ENCODE data around the gene DCP2.

The DCP2 gene

DNA sequence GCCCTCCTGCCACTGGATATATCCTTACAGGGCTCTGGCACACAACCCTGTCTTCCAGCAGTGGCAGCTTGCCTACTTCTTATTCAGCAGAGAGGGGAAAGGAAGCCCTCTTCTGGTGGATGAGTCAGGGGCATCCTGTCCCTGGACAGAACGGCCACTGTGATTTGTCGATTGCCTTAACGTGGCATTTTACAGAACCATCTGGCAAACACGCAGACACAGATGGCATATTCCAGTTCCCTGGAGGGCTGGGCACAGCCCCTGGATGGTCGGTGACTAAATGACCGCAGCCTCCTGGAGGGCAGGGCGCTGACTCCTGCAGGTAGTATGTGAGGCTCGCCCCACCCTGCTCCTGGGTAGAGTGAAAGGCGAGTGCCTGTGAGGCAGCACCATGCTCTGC is 62.1 kb downstream of the DCP2 start:
- no peaks in the 10 kb centered on the region for H3K36me3 ChIP-seq (ENCODE audit: low read length)
- H3F3A ChIP-seq (ENCODE audit: insufficient read depth), result no peaks in the 10 kb centered on the region
- no peak overlapping the region for H3K27ac ChIP-seq (ENCODE audit: low read depth, low read length)
- H4K20me1 ChIP-seq (ENCODE audit: low read depth, low read length), result no peaks in the 10 kb centered on the region
- H3K9me2 ChIP-seq (replicated peaks; ENCODE audit: insufficient read depth, low read length), result no peaks in the 10 kb centered on the region
- H3K4me2 ChIP-seq (ENCODE audit: low read depth, low read length, poor library complexity, severe bottlenecking), result no peak overlapping the region
- no peak overlapping the region for H3K9ac ChIP-seq (ENCODE audit: low read length)
- H3K27me3 ChIP-seq (ENCODE audit: low read length), result no peaks in the 10 kb centered on the region
- H3K79me2 ChIP-seq (ENCODE audit: insufficient read depth, low read length), result no peaks in the 10 kb centered on the region
- no peak overlapping the region for H2AFZ ChIP-seq (ENCODE audit: low read depth, low read length, severe bottlenecking)
- no peak overlapping the region for H3K4me3 ChIP-seq (ENCODE audit: insufficient read depth, low read length, poor library complexity, severe bottlenecking)
- H3K9me3 ChIP-seq (ENCODE audit: insufficient read depth, low read length), result no peaks in the 10 kb centered on the region
- TF ChIP-seq, protein P1, sequence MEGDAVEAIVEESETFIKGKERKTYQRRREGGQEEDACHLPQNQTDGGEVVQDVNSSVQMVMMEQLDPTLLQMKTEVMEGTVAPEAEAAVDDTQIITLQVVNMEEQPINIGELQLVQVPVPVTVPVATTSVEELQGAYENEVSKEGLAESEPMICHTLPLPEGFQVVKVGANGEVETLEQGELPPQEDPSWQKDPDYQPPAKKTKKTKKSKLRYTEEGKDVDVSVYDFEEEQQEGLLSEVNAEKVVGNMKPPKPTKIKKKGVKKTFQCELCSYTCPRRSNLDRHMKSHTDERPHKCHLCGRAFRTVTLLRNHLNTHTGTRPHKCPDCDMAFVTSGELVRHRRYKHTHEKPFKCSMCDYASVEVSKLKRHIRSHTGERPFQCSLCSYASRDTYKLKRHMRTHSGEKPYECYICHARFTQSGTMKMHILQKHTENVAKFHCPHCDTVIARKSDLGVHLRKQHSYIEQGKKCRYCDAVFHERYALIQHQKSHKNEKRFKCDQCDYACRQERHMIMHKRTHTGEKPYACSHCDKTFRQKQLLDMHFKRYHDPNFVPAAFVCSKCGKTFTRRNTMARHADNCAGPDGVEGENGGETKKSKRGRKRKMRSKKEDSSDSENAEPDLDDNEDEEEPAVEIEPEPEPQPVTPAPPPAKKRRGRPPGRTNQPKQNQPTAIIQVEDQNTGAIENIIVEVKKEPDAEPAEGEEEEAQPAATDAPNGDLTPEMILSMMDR (IDR thresholded peaks at IDR 0.05; ENCODE audit: insufficient read depth, low read length, poor library complexity, severe bottlenecking), result no peak
- TF ChIP-seq EZH2phosphoT487 (conservative IDR thresholded peaks at IDR 0.05; ENCODE audit: low read length), result no peak

DNA sequence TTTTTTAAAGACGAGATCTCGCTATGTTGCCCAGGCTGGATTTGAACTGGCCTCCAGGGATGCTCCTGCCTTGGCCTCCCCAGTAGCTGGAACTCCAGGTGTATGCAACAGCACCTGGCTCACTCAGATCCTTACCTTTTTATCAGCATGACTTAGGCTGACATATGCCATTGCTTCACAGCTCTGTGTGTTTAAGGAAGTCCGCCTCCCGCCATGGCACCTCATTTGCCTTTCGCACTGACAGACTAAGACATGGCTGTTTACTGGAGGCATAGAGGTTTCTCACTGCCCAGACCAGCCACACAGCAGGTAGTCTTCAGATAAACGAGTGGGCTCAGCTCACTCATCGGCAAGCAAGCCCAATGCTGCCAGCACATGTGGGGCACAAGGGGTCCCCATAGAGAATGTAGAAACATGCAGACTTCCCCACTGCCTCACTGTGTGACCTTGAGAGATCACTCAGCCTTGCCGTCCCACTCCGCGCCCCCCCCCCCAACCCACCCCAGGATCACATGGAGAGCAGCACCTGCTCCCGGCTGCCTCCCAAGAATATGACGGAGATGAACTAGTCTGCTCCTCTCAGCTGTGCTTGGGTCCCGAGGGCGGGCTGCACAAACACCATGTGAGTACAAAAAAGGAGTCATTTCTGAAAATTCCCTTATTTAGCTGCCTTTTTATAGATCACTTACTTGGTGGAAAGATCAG is 62.8 kb downstream of the DCP2 start:
- H3K36me3 ChIP-seq (ENCODE audit: low read length), result no peaks in the 10 kb centered on the region
- TF ChIP-seq EZH2phosphoT487 (conservative IDR thresholded peaks at IDR 0.05; ENCODE audit: low read length), result no peak
- TF ChIP-seq, protein P1 (IDR thresholded peaks at IDR 0.05; ENCODE audit: insufficient read depth, low read length, poor library complexity, severe bottlenecking), result no peak

DNA sequence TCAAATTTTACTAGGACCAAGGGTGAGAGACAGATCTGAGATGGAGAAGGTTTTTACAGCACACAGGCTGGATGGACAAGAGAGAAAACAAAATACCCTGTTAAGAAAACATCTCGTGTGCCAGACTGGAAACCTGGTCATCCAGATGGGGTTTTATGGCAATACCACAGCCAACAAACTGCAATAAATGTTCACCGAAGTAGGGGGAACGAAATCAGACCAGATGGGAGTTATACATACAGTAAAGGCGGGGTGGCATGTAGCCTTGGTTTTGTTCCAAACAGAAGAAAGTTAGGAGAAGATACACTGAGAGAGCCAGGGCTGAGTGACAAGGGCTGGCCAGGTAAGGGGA is 63.3 kb downstream of the DCP2 start:
- Histone ChIP-seq H2AFZ (ENCODE audit: low read depth, low read length, severe bottlenecking) (no peak overlapping the region), H3K4me2 (ENCODE audit: low read depth, low read length, poor library complexity, severe bottlenecking) (no peak overlapping the region), H4K20me1 (ENCODE audit: low read depth, low read length) (no peaks in the 10 kb centered on the region), H3K36me3 (ENCODE audit: low read length) (no peaks in the 10 kb centered on the region), H3K27me3 (ENCODE audit: low read length) (no peaks in the 10 kb centered on the region), H3K9me2 (replicated peaks; ENCODE audit: insufficient read depth, low read length) (no peaks in the 10 kb centered on the region), H3K9me3 (ENCODE audit: insufficient read depth, low read length) (no peaks in the 10 kb centered on the region), H3F3A (ENCODE audit: insufficient read depth) (no peaks in the 10 kb centered on the region), H3K9ac (ENCODE audit: low read length) (no peak overlapping the region), H3K4me3 (ENCODE audit: insufficient read depth, low read length, poor library complexity, severe bottlenecking) (no peak overlapping the region), H3K79me2 (ENCODE audit: insufficient read depth, low read length) (no peaks in the 10 kb centered on the region), H3K27ac (ENCODE audit: low read depth, low read length) (no peak overlapping the region)
- TF ChIP-seq, protein P1 (IDR thresholded peaks at IDR 0.05; ENCODE audit: insufficient read depth, low read length, poor library complexity, severe bottlenecking), result no peak
- no peak for TF ChIP-seq EZH2phosphoT487 (conservative IDR thresholded peaks at IDR 0.05; ENCODE audit: low read length)

More for the DNA sequence above, 62.8 kb downstream of the DCP2 start:
- no peak overlapping the region for H3K27ac ChIP-seq (ENCODE audit: low read depth, low read length)
- no peaks in the 10 kb centered on the region for H4K20me1 ChIP-seq (ENCODE audit: low read depth, low read length)
- no peak overlapping the region for H2AFZ ChIP-seq (ENCODE audit: low read depth, low read length, severe bottlenecking)
- no peaks in the 10 kb centered on the region for H3K9me2 ChIP-seq (replicated peaks; ENCODE audit: insufficient read depth, low read length)
- H3K79me2 ChIP-seq (ENCODE audit: insufficient read depth, low read length), result no peaks in the 10 kb centered on the region
- H3K4me3 ChIP-seq (ENCODE audit: insufficient read depth, low read length, poor library complexity, severe bottlenecking), result no peak overlapping the region
- H3K9ac ChIP-seq (ENCODE audit: low read length), result no peak overlapping the region
- no peaks in the 10 kb centered on the region for H3F3A ChIP-seq (ENCODE audit: insufficient read depth)
- no peaks in the 10 kb centered on the region for H3K27me3 ChIP-seq (ENCODE audit: low read length)
- H3K9me3 ChIP-seq (ENCODE audit: insufficient read depth, low read length), result no peaks in the 10 kb centered on the region
- no peak overlapping the region for H3K4me2 ChIP-seq (ENCODE audit: low read depth, low read length, poor library complexity, severe bottlenecking)

Data from SU-DHL-6 (cell line).